H7 (cell line): ENCODE results near the gene FRMD5. TPM values are rescaled to one million over a fixed set of nuclear protein-coding genes. Genes with fewer than 3 reads are reported as not detected.
"Not testable (repeated sequence)": the region's sequence is repeated elsewhere in the genome, so short reads cannot be mapped to it uniquely, and the experiment has no call there.

Experiments
- DNase-seq: peaks from one replicate; pipeline ENCODE4 v3.0.0; 2012
- H3K27me3 ChIP-seq: 2 replicates; pipeline ENCODE4 v1.6.0; 2011; ENCODE audit warnings: mild to moderate bottlenecking, low read length; ENCODE audit not compliant: control insufficient read depth, insufficient read depth
- H3K36me3 ChIP-seq: replicated peaks from 2 replicates; pipeline ENCODE4 v1.5.1; 2011; ENCODE audit warnings: low read length; ENCODE audit not compliant: control insufficient read depth, insufficient read depth
- H3K4me3 ChIP-seq: 2 replicates; pipeline ENCODE4 v1.5.1; 2011; ENCODE audit warnings: low read depth, mild to moderate bottlenecking, control low read depth, low read length, moderate library complexity; ENCODE audit not compliant: insufficient read depth
- total RNA-seq: library from RNA; depleted of rRNA; stranded (reverse); fragments of >200 nt; shearing (Covaris generic); gene quantifications from 2 replicates; pipeline ENCODE4 v1.2.3, GENCODE V29; 2014; rRNA removed

The FRMD5 gene
- total RNA-seq: 2.4 and 6.5 TPM in 2 replicates

DNA sequence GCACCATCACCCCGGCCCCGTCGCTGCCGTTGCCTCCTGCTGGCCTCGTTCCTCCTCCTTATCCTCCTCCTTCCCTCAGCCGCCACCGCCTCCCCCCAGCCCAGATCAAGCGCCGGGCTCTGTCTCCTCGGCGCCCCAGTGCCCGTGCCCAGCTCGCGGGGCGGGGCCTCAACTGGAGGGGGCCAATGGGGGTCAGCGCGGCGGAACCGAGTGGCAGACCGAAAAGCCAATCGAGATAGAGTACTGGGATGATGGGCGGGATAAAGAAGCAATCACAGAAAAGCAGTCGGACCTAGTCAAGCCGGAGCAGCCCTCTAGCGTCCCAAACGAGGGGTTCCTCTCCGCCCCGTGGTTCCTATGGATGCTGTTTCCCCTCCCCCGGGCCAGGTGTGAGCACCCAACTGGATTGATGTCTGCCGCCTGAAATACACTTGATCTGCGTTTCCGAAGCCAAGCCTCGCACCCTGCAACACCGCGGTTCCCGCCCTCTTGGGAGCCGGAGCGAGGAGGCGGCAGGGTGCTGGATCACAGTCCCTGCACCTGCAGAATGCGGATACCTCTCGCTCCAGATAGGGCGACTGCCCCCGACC lies at the start of gene FRMD5:
Gene FRMD5 (minus strand): TSS at position 121 of the 590 bp plus-strand sequence.
- DNase-seq: peak; percentile 98
- H3K4me3 ChIP-seq: peak within 1 kb of the TSS; percentile 67
- no peaks in the 10 kb centered on the region for H3K36me3 ChIP-seq
- peaks cover 22% of the 10 kb centered on the region for H3K27me3 ChIP-seq

DNA sequence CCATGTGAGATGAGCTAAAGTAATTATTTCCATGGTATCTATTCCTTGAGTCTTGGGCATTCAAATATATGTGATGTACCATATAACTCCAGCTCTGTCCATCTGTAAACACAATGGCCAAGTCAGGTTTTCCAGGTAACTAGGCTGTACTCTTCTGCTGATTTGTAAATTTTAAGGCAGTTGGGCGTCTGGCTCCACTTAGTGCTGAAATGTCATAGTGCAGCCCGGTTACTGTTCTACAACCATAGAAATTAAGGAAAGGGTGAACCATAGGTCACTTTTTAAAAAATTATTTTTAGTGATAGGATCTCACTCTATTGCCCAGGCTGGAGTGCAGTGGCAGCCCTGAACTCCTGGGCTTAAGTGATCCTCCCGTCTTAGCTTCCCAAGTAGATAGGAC lies 48.8 kb upstream of the FRMD5 start:
- no peak for DNase-seq
- H3K36me3 ChIP-seq: no peaks in the 10 kb centered on the region
- H3K27me3 ChIP-seq: no peaks in the 10 kb centered on the region
- H3K4me3 ChIP-seq: no peak overlapping the region

DNA sequence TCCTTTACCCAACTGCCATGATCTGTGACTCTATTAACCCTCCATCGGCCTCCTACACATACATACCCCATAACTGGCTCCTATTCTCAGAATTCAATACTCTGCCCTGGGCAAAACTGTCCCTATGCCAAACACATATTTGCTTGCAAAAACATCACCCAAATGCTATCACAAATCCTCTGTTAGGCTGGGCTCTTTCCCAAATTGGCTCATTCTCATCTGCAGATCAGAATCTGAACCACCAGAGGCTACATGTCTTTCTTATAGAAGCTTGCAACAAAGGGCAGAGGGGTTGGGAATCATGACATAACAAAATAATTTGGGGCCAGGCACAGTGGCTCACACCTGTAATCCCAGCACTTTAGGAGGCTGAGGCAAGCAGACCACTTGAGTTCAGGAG lies 48.1 kb upstream of the FRMD5 start:
- Histone ChIP-seq H3K36me3 (no peaks in the 10 kb centered on the region), H3K4me3 (no peak overlapping the region), H3K27me3 (no peaks in the 10 kb centered on the region)
- DNase-seq: no peak

GRCh38 chr15:44231842-44232241 lies 36.8 kb upstream of the FRMD5 start:
- Histone ChIP-seq H3K27me3 (no peaks in the 10 kb centered on the region), H3K4me3 (no peak overlapping the region), H3K36me3 (no peaks in the 10 kb centered on the region)
- no peak for DNase-seq

- not testable (repeated sequence) for H3K27me3 ChIP-seq, H3K36me3 ChIP-seq, DNase-seq, H3K4me3 ChIP-seq
Observed at GRCh38 chr15:44229301-44229700, 34.2 kb upstream of the FRMD5 start.

DNA sequence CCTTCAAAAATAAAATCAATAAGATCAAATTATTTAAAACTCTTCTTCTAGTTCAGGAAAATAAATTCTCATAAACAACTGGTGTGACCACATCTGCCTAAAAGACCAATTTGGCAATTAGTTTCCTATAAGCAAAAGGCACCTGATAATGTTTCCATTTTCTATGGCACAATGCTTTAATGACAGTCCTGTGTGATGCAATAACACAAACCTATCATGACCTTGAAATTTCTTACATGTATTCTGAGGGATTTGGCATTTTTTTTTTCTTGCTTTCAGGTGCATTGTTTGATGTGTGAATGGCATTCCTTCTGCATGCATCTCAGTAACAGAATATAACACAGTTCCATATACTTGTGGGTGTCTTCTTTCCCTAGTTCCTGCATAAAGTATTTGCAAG lies 32.5 kb upstream of the FRMD5 start:
- Histone ChIP-seq H3K36me3 (no peaks in the 10 kb centered on the region), H3K27me3 (no peaks in the 10 kb centered on the region), H3K4me3 (no peak overlapping the region)
- DNase-seq: no peak

GRCh38 chr15:44227001-44227400 lies 31.9 kb upstream of the FRMD5 start:
- not testable (repeated sequence) for DNase-seq, H3K4me3 ChIP-seq, H3K36me3 ChIP-seq, H3K27me3 ChIP-seq

GRCh38 chr15:44222478-44222877 lies 27.4 kb upstream of the FRMD5 start:
- H3K27me3 ChIP-seq: no peaks in the 10 kb centered on the region
- H3K36me3 ChIP-seq: no peaks in the 10 kb centered on the region
- no peak for DNase-seq

GRCh38 chr15:44219073-44219472 lies 24.0 kb upstream of the FRMD5 start:
- H3K4me3 ChIP-seq: no peak overlapping the region
- no peaks in the 10 kb centered on the region for H3K36me3 ChIP-seq
- no peak for DNase-seq
- H3K27me3 ChIP-seq: no peaks in the 10 kb centered on the region

More at GRCh38 chr15:44222478-44222877, 27.4 kb upstream of the FRMD5 start:
- H3K4me3 ChIP-seq: no peak overlapping the region

- Histone ChIP-seq H3K27me3 (no peaks in the 10 kb centered on the region), H3K36me3 (no peaks in the 10 kb centered on the region), H3K4me3 (no peak overlapping the region)
- DNase-seq: no peak
Observed at GRCh38 chr15:44216958-44217357, 21.9 kb upstream of the FRMD5 start.

- no peaks in the 10 kb centered on the region for H3K27me3 ChIP-seq
- H3K36me3 ChIP-seq: no peaks in the 10 kb centered on the region
- no peak overlapping the region for H3K4me3 ChIP-seq
- DNase-seq: no peak
Observed at GRCh38 chr15:44215594-44215993, 20.5 kb upstream of the FRMD5 start.

- Histone ChIP-seq H3K4me3 (no peak overlapping the region), H3K27me3 (no peaks in the 10 kb centered on the region), H3K36me3 (no peaks in the 10 kb centered on the region)
- no peak for DNase-seq
Observed at GRCh38 chr15:44208956-44209355, 13.9 kb upstream of the FRMD5 start.

- Histone ChIP-seq H3K36me3 (no peaks in the 10 kb centered on the region), H3K4me3 (no peak overlapping the region), H3K27me3 (no peaks in the 10 kb centered on the region)
- no peak for DNase-seq
Observed at GRCh38 chr15:44207643-44208042, 12.6 kb upstream of the FRMD5 start.

DNA sequence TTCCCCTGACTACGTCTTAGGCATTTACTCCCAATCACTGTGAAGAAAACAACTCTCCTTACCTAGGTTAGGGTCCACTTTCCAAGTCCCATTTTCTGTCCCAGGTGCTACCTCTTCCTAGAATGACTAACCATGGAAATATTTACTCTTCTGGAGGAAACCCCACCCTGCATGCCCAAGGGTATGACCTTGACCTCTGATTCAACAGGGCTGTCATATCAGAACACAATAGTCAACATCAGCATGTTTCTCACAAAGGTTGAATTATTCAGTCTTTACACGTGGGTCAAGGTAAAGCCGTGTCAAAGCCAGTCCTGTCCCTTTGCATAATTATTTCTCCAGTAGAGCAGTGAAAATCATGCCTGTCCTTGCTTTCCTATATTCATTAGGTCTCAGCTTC lies 4.3 kb upstream of the FRMD5 start:
- no peaks in the 10 kb centered on the region for H3K36me3 ChIP-seq
- peaks cover 7% of the 10 kb centered on the region for H3K27me3 ChIP-seq
- DNase-seq: no peak
- no peak overlapping the region for H3K4me3 ChIP-seq

DNA sequence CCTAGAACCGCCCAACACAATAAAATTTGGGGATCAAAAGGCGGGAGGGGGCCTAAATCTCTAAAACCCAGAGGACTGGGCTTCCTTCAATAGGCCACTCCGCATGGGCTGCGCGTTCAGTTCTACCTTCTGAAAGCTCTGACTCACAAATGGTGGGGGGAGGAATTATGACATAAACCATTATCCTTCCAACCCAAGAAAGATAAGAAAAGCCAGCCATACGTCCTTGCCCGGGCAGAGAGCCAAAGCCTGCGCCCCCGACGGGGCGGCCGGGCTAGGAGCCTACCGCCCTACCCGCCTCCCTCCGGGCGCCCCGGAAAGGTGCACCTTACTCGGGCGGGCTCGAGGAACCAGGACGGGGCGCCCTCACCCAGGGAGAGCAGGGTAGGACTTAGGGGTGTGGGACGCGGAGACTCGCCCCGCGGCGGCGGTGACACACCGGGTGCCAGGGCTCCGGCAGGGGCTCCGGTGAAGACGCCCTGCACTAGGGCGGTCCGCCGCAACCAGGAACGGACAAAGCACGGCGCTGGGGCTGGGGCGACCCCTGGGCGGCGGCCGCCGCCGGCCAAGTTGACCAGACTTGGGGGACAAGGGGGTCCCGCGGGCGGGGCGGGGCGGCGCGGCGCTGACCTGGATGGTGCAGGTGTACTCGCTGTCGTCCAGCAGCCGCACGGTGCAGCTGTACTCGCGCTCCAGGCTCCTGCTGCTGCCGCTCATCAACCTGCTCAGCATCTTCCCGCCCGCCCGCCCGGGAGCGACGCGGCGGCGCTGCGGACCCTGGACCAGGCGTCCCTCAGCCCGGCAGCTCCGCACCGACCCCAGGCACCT lies 534 bp downstream of the FRMD5 start:
- no peak for DNase-seq
- peaks cover 22% of the 10 kb centered on the region for H3K27me3 ChIP-seq
- peak overlapping the region; percentile 67 for H3K4me3 ChIP-seq
- no peaks in the 10 kb centered on the region for H3K36me3 ChIP-seq
